Gastroesophageal sphincter (tissue), 4 donors: ENCODE data around the gene NOL4L. TPM values are rescaled to one million over a fixed set of nuclear protein-coding genes. Genes with fewer than 3 reads are reported as not detected.

Source experiments
- ATAC-seq: fragments of 150-250 bp; one replicate; pipeline ENCODE4 v1.9.1; 2016; ENCODE audit warnings: mild to moderate bottlenecking, moderate library complexity
- H3K27ac ChIP-seq, 4 donors: fragments of 200-600 bp; sonication (generic) in 3 of 4; 1 replicate in 3 of 4; 2 replicates in 1 of 4; pipeline ENCODE4 v1.5.1; 2016 to 2019
- H3K27me3 ChIP-seq: fragments of 200-600 bp; sonication (generic); one replicate; pipeline ENCODE4 v1.5.1; 2019
- H3K36me3 ChIP-seq, 2 donors: fragments of 200-600 bp; sonication (generic); one replicate each; pipeline ENCODE4 v1.5.1; 2019; ENCODE audit warnings: control low read depth in 1 of 2
- H3K4me1 ChIP-seq, 3 donors: fragments of 200-600 bp; sonication (generic); 1 replicate in 2 of 3; 2 replicates in 1 of 3; pipeline ENCODE4 v1.5.1; 2016 to 2019; ENCODE audit warnings: control low read depth in 2 of 3
- H3K4me3 ChIP-seq, 2 donors: fragments of 200-600 bp; sonication (generic); one replicate each; pipeline ENCODE4 v1.5.1; 2019; ENCODE audit warnings: mild to moderate bottlenecking in 1 of 2, moderate library complexity in 1 of 2
- H3K9me3 ChIP-seq, 3 donors: fragments of 200-600 bp; sonication (generic); one replicate each; pipeline ENCODE4 v1.5.1; 2017 to 2019; ENCODE audit warnings: control low read depth in 2 of 3
- CTCF ChIP-seq, 4 experiments: fragments of 200-600 bp in 2 of 4; fragments of 450-650 bp in 2 of 4; sonication (generic) in 1 of 4; IDR thresholded peaks; one replicate each; pipeline ENCODE4 v1.5.1; 2017 to 2019; ENCODE audit warnings: antibody characterized with exemption in 4 of 4, mild to moderate bottlenecking in 2 of 4, moderate library complexity in 2 of 4
- EP300 ChIP-seq: sonication (generic); formaldehyde crosslinking; IDR thresholded peaks from one replicate; pipeline ENCODE4 v1.6.1; 2017; ENCODE audit warnings: antibody characterized with exemption, mild to moderate bottlenecking
- POLR2A ChIP-seq, 2 donors: fragments of 450-650 bp; IDR thresholded peaks; one replicate each; pipeline ENCODE4 v1.6.1; 2017; ENCODE audit warnings: antibody characterized with exemption in 2 of 2, mild to moderate bottlenecking in 2 of 2, moderate library complexity in 1 of 2
- POLR2AphosphoS5 ChIP-seq: sonication (generic); formaldehyde crosslinking; IDR thresholded peaks from one replicate; pipeline ENCODE4 v1.6.1; 2017; ENCODE audit warnings: antibody characterized with exemption
- WGBS, 2 donors: methylation state at CpG; one replicate each; pipeline ENCODE4 v1.1.5; 2018; ENCODE audit warnings: low coverage in 1 of 2; 5-methylcytosine and 5-hydroxymethylcytosine counted together
- total RNA-seq, 4 donors: library from RNA; depleted of rRNA; stranded (reverse); fragments of >200 nt; gene quantifications; one replicate each; pipeline ENCODE4 v1.1.0, GENCODE V29; 2016

Gene NOL4L
- total RNA-seq, 4 donors from 2014 or later = 9.0 to 14.7 (median 10.8) TPM

DNA sequence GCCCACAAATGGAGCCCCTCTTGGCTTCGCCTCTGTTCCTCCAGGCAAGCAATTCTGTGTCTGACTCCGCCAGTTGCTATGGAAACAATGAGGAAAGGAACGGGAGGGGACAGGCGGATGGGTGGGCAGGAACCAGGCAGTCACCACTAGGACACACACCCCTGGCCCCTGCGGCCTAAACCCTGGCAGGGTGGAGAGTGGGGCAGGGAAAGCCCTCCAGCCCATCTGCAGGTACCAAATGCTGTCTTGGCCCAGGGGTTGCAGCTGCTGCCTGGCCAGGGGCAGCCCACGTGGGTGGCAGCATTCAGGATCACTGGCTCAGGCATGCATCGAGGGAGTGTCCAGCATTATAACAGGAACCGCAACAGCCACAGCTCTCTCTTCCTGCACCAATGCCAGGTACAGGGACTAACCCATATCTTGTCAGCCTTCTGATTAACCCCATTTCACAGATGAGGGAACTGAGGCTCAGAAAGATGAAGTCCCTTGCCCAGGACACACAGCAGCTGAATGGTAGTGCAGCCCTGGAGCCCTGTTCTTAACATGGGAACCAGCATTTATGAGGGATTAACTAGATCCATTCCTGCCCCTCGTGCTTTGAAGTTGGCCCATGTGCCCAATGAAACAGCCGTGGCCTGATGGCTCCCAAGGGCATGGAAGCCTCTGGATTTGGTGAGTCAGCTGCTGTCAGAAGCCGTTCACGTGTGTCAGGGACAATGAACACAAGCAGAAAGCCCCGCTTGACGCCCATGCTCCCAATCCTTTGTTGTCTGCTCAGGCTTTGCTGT is 66.3 kb downstream of the NOL4L start:
- TF ChIP-seq CTCF (IDR thresholded peaks at IDR 0.05) = no peak
- TF ChIP-seq POLR2AphosphoS5 = no peak
- no peak for TF ChIP-seq POLR2A (IDR thresholded peaks at IDR 0.05)
- no peak for TF ChIP-seq EP300
- Histone ChIP-seq H3K27ac (no peak overlapping the region), H3K9me3 (no peaks in the 10 kb centered on the region), H3K27me3 (no peaks in the 10 kb centered on the region), H3K4me1 (peaks cover 0 to 23% (median 4%) of the 10 kb centered on the region in 3 donors), H3K36me3 (peaks cover 0 to 13% of the 10 kb centered on the region in 2 donors), H3K4me3 (no peak overlapping the region)
- WGBS, 2 donors = 0 to 70% methylated on average over 1 to 2 of the region's 14 CpGs
- no peak for ATAC-seq

DNA sequence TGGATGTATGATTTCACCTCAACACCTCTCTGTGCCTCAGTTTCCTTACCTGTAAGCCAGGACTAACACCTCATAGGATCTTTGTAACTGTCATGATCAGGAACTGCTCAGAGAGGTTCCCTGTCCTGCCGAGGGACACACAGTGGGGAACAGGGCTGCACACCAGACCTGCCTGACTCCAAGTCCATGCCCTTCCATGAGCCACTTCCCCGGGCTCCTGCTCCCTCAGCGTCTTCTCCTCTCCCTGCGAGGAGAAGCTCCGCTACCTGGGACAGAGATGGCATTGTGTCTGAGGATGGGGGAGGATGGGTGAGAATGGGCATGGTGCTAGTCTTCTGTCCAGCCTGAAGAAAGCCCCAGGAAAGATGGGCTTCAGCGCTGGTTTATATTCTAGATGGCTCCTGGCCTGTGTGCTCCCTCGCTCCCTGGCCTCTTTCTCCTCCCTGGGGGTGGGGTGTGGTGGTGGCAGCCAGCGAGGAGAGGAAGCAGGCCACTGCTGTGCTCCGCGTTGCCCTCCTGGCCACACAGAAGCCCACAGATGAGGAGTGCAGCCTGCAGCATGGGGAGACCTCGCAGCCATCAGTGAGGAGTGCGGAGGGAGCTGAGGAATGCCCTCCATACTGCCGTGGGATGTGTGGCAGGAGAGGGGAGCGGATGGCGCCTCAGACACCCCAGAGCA is 67.1 kb downstream of the NOL4L start:
- no peaks in the 10 kb centered on the region for H3K9me3 ChIP-seq
- H3K27me3 ChIP-seq = no peaks in the 10 kb centered on the region
- H3K4me3 ChIP-seq = no peak overlapping the region
- peak overlapping the region in 1 of 4 donors; percentile 12 for H3K27ac ChIP-seq
- peaks cover 0 to 13% of the 10 kb centered on the region in 2 donors for H3K36me3 ChIP-seq
- H3K4me1 ChIP-seq = peaks cover 0 to 23% (median 4%) of the 10 kb centered on the region in 3 donors
- no peak for TF ChIP-seq POLR2A (IDR thresholded peaks at IDR 0.05)
- TF ChIP-seq POLR2AphosphoS5 = no peak
- no peak for TF ChIP-seq CTCF (IDR thresholded peaks at IDR 0.05)
- no peak for TF ChIP-seq EP300
- no peak for ATAC-seq
- 80% methylated on average over 1 of the region's 15 CpGs; no CpG with 5 or more reads in 1 of the 2 donors for WGBS, 2 donors

DNA sequence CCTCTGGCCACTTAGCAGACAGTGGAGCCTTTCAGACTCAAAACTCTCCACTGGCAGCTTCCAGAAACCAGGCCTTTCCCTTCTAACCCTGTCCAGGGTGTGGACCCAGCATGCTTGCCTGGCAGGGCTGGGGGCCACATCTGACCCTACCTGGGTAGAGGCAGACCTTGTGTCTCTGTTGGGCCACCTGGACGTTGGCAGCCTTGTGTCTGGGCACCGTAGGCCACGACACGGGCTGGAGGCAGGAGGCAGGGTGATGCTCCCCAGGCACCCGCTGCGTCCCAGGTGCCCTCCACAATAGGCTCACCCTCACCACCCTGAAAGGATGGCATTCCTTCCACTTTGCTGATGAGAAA is 67.6 kb downstream of the NOL4L start:
- Histone ChIP-seq H3K36me3 (peaks cover 0 to 13% of the 10 kb centered on the region in 2 donors), H3K4me3 (no peak overlapping the region), H3K9me3 (no peaks in the 10 kb centered on the region), H3K27ac (peak overlapping the region in 2 of 4 donors; percentile 12 to 28), H3K27me3 (no peaks in the 10 kb centered on the region), H3K4me1 (peaks cover 0 to 23% (median 4%) of the 10 kb centered on the region in 3 donors)
- TF ChIP-seq POLR2AphosphoS5 = no peak
- TF ChIP-seq POLR2A (IDR thresholded peaks at IDR 0.05) = no peak
- TF ChIP-seq CTCF (IDR thresholded peaks at IDR 0.05) = no peak
- no peak for TF ChIP-seq EP300
- no CpG with 5 or more reads among the region's 6 CpGs for WGBS, 2 donors
- no peak for ATAC-seq

DNA sequence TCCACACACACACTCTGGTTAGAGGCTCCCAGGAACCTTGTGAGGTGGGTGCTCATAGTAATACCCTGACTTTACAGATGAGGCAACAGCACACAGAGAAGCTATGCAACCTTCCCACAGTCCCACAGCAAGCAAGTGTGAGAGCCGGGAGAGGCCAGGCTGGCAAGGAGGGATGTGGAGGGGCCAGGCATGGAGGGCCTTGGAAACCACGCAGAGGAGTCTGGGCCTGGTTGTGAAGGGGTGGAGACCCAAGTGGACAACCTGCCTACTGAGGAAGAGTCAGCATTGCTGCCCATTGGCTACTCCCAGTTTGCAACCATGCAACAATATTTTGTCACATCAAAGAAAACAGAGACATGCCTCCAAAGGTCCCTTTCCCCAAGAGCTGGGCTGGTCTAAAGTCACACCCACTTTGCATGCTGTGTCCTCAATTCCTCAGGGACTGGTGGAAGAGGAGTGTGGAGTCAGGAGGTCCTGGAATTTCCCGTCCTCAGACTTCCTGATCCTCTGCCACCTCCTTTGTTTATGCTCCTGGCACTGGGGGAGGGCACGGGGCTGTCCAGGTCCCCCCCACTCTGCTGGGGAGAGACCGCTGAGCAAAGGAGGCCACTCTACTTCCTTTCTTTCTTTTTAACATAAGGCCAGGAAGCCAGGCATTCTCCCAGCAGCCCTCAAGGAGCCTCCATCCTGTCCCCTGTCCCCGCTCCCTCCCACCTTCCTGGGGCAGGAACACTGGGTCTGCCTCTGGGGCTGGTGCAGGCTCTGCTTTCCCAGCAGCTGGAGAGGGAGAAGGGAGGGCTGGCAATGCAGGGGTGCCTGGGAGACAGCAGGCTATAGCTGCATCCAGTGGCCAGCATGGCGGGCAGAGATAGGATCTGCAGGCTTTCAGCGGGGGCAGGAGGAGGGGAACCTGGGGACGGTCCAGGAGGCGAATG is 68.3 kb downstream of the NOL4L start:
- 33 to 61% methylated on average over 1 to 5 of the region's 10 CpGs for WGBS, 2 donors
- H3K9me3 ChIP-seq = no peaks in the 10 kb centered on the region
- no peak overlapping the region for H3K4me3 ChIP-seq
- peak; percentile 27 for ATAC-seq
- peaks cover 0 to 18% (median 2%) of the 10 kb centered on the region in 3 donors for H3K4me1 ChIP-seq
- H3K27ac ChIP-seq = peak overlapping the region in 1 of 4 donors; percentile 19
- no peak for TF ChIP-seq POLR2AphosphoS5
- TF ChIP-seq EP300 = no peak
- no peak for TF ChIP-seq CTCF (IDR thresholded peaks at IDR 0.05)
- TF ChIP-seq POLR2A (IDR thresholded peaks at IDR 0.05) = no peak
- H3K27me3 ChIP-seq = no peaks in the 10 kb centered on the region
- H3K36me3 ChIP-seq = peaks cover 0 to 13% of the 10 kb centered on the region in 2 donors
